Transverse colon (tissue), 4 donors: ENCODE results near the gene ARHGAP21. TPM values are rescaled to one million over a fixed set of nuclear protein-coding genes. Genes with fewer than 3 reads are reported as not detected.
"Not testable (repeated sequence)": the region's sequence is repeated elsewhere in the genome, so short reads cannot be mapped to it uniquely, and the experiment has no call there.

Experiments used
- DNase-seq: peaks from one replicate; pipeline ENCODE4 v3.0.0-alpha.2; 2019
- H3K27ac ChIP-seq, 4 donors: fragments of 200-600 bp; sonication (generic); 2 replicates each; pipeline ENCODE4 v1.5.1; 2016 to 2018; ENCODE audit warnings: inconsistent platforms in 4 of 4
- H3K27me3 ChIP-seq: fragments of 200-600 bp; sonication (generic); 2 replicates; pipeline ENCODE4 v1.5.1; 2017; ENCODE audit warnings: inconsistent platforms
- H3K36me3 ChIP-seq, 4 donors: fragments of 200-600 bp; sonication (generic); 2 replicates each; pipeline ENCODE4 v1.5.1; 2017 to 2019; ENCODE audit warnings: inconsistent platforms in 4 of 4
- H3K4me1 ChIP-seq, 4 donors: fragments of 200-600 bp; sonication (generic); 2 replicates each; pipeline ENCODE4 v1.5.1; 2017 to 2020; ENCODE audit warnings: inconsistent platforms in 4 of 4
- H3K4me3 ChIP-seq, 4 donors: fragments of 200-600 bp; sonication (generic); 1 replicate in 1 of 4; 2 replicates in 3 of 4; pipeline versions ENCODE4 v1.5.1 to v1.6.1; 2017 to 2019; ENCODE audit warnings: inconsistent platforms in 4 of 4
- H3K9me3 ChIP-seq, 2 donors: fragments of 200-600 bp; sonication (generic); 2 replicates each; pipeline ENCODE4 v1.5.1; 2017 to 2019; ENCODE audit warnings: inconsistent platforms in 2 of 2
- CTCF ChIP-seq, 5 experiments: fragments of 200-600 bp in 3 of 5; fragments of 450-650 bp in 2 of 5; sonication (generic) in 3 of 5; IDR thresholded peaks; 1 replicate in 2 of 5; 2 replicates in 3 of 5; pipeline ENCODE4 v1.5.1; 2016 to 2017; ENCODE audit warnings: antibody characterized with exemption in 5 of 5, inconsistent platforms in 3 of 5, mild to moderate bottlenecking in 2 of 5, moderate library complexity in 1 of 5
- EP300 ChIP-seq: sonication (generic); formaldehyde crosslinking; IDR thresholded peaks from one replicate; pipeline ENCODE4 v1.6.1; 2017; ENCODE audit warnings: antibody characterized with exemption, low read depth
- POLR2A ChIP-seq: fragments of 450-650 bp; IDR thresholded peaks from one replicate; pipeline ENCODE4 v1.6.1; 2016; ENCODE audit warnings: antibody characterized with exemption, mild to moderate bottlenecking, moderate library complexity
- POLR2AphosphoS5 ChIP-seq, 3 donors: sonication (generic); formaldehyde crosslinking; IDR thresholded peaks; one replicate each; pipeline ENCODE4 v1.6.1; 2016; ENCODE audit warnings: antibody characterized with exemption in 3 of 3
- WGBS, 2 donors: methylation state at CpG; one replicate each; pipeline ENCODE4 v1.1.5; 2018; ENCODE audit warnings: low coverage in 1 of 2; 5-methylcytosine and 5-hydroxymethylcytosine counted together
- in situ Hi-C, 4 donors: fragments of 200-750 bp; cut with MboI; loops; one replicate each; pipeline versions ENCODE4 v1.15.0 to v1.15.1; 2017; ENCODE audit warnings: low sequenced_read_pairs in 3 of 4, low pct_ligation_motif_present in 1 of 4, low pct_unique_long_range_greater_than_20kb in 1 of 4
- intact Hi-C: fragments of 100-400 bp; cut with DNase I; formaldehyde crosslinking; loops from one replicate; pipeline ENCODE4 v1.15.1; 2023; ENCODE audit warnings: low total_unique reads
- total RNA-seq, 4 donors: library from RNA; depleted of rRNA; stranded (reverse); fragments of >200 nt; gene quantifications; one replicate each; pipeline ENCODE4 v1.1.0, GENCODE V29; 2016

Gene ARHGAP21
- total RNA-seq, 4 donors from 2014 or later, result 62.8 to 94.1 (median 89.3) TPM

GRCh38 chr10:24625778-24626177 lies 97.9 kb downstream of the ARHGAP21 start:
- Histone ChIP-seq H3K27me3 (no peaks in the 10 kb centered on the region), H3K27ac (no peak overlapping the region), H3K9me3 (no peaks in the 10 kb centered on the region), H3K4me1 (peaks cover 0 to 24% (median 3%) of the 10 kb centered on the region in 4 donors), H3K36me3 (no peaks in the 10 kb centered on the region), H3K4me3 (no peak overlapping the region)
- WGBS, 2 donors, result 47 to 62% methylated on average over 2 to 4 of the region's 4 CpGs
- TF ChIP-seq EP300, result no peak
- TF ChIP-seq POLR2A, result no peak
- no peak for TF ChIP-seq POLR2AphosphoS5 (IDR thresholded peaks at IDR 0.05)
- TF ChIP-seq CTCF (IDR thresholded peaks at IDR 0.05), result no peak
- intact Hi-C loops (no loop called here), in situ Hi-C loops (loop anchor here (25.0 kb wide), 3 partner anchors 337 to 462 kb away; partner anchors contain the start of gene PRTFDC1 (in 1 of the 4))
- peak; percentile 13 for DNase-seq

- Histone ChIP-seq H3K36me3 (no peaks in the 10 kb centered on the region), H3K9me3 (no peaks in the 10 kb centered on the region), H3K4me3 (no peak overlapping the region), H3K27ac (no peak overlapping the region), H3K27me3 (no peaks in the 10 kb centered on the region), H3K4me1 (peaks cover 0 to 18% (median 0%) of the 10 kb centered on the region in 4 donors)
- DNase-seq, result no peak
- intact Hi-C loops (no loop called here), in situ Hi-C loops (no loop called here)
- TF ChIP-seq POLR2A (no peak), EP300 (no peak), CTCF (IDR thresholded peaks at IDR 0.05) (no peak), POLR2AphosphoS5 (IDR thresholded peaks at IDR 0.05) (no peak)
- 73 to 84% methylated on average over 2 of the region's 2 CpGs for WGBS, 2 donors
Measured at GRCh38 chr10:24623383-24623782, 100.3 kb downstream of the ARHGAP21 start.

GRCh38 chr10:24622781-24623301 lies 100.8 kb downstream of the ARHGAP21 start:
- in situ Hi-C loops (no loop called here), intact Hi-C loops (no loop called here)
- H3K36me3 ChIP-seq, result no peaks in the 10 kb centered on the region
- H3K27me3 ChIP-seq, result no peaks in the 10 kb centered on the region
- TF ChIP-seq POLR2A, result no peak
- no peak for TF ChIP-seq CTCF (IDR thresholded peaks at IDR 0.05)
- TF ChIP-seq POLR2AphosphoS5 (IDR thresholded peaks at IDR 0.05), result no peak
- no peak for TF ChIP-seq EP300
- 21 to 42% methylated on average over 4 of the region's 4 CpGs for WGBS, 2 donors
- no peaks in the 10 kb centered on the region for H3K9me3 ChIP-seq
- H3K4me1 ChIP-seq, result peaks cover 0 to 18% (median 0%) of the 10 kb centered on the region in 4 donors
- H3K27ac ChIP-seq, result no peak overlapping the region
- DNase-seq, result no peak
- H3K4me3 ChIP-seq, result no peak overlapping the region

- H3K9me3 ChIP-seq, DNase-seq, intact Hi-C loops, H3K36me3 ChIP-seq, H3K27ac ChIP-seq, H3K27me3 ChIP-seq, H3K4me3 ChIP-seq, H3K4me1 ChIP-seq, in situ Hi-C loops: not testable (repeated sequence)
- WGBS, 2 donors, result 95 to 100% methylated on average over 3 to 4 of the region's 4 CpGs
Measured at GRCh38 chr10:24621035-24621795, 102.5 kb downstream of the ARHGAP21 start.

- H3K4me3 ChIP-seq, H3K27me3 ChIP-seq, intact Hi-C loops, H3K4me1 ChIP-seq, H3K36me3 ChIP-seq, H3K27ac ChIP-seq, H3K9me3 ChIP-seq, DNase-seq, in situ Hi-C loops: not testable (repeated sequence)
- 85% methylated on average over 8 of the region's 8 CpGs; no CpG with 5 or more reads in 1 of the 2 donors for WGBS, 2 donors
Measured at GRCh38 chr10:24619994-24620310, 103.7 kb downstream of the ARHGAP21 start.

- H3K36me3 ChIP-seq, DNase-seq, intact Hi-C loops, H3K27me3 ChIP-seq, in situ Hi-C loops, H3K4me3 ChIP-seq, H3K9me3 ChIP-seq, H3K27ac ChIP-seq, H3K4me1 ChIP-seq: not testable (repeated sequence)
- 77 to 92% methylated on average over 4 to 11 of the region's 11 CpGs for WGBS, 2 donors
Measured at GRCh38 chr10:24619291-24619993, 104.2 kb downstream of the ARHGAP21 start.
